ENCODE measurements around the gene PMF1.

PMF1 gene

GRCh38 chr1:156236164-156236563, 23.4 kb downstream of the PMF1 start:
- no peak for DNase-seq (ENCODE audit: low spot score)

GRCh38 chr1:156238248-156238647, 25.4 kb downstream of the PMF1 start:
- no peak for DNase-seq (ENCODE audit: low spot score)

GRCh38 chr1:156241311-156241811, 28.6 kb downstream of the PMF1 start:
- DNase-seq (ENCODE audit: low spot score) = no peak

GRCh38 chr1:156241926-156242325, 29.1 kb downstream of the PMF1 start, which contains the start of gene BGLAP:
TSS of gene BGLAP (plus strand) at chr1:156242184. CDS start at chr1:156242232, 48 bp downstream.
- DNase-seq (ENCODE audit: low spot score) = no peak

- DNase-seq (ENCODE audit: low spot score) = no peak
Measured at GRCh38 chr1:156242738-156243137, 29.9 kb downstream of the PMF1 start.

- DNase-seq (ENCODE audit: low spot score) = no peak
Measured at GRCh38 chr1:156244126-156244525, 31.3 kb downstream of the PMF1 start.

GRCh38 chr1:156244712-156245111, 31.9 kb downstream of the PMF1 start:
- DNase-seq (ENCODE audit: low spot score) = no peak

GRCh38 chr1:156245451-156246232, 32.8 kb downstream of the PMF1 start:
- no peak for DNase-seq (ENCODE audit: low spot score)

- no peak for DNase-seq (ENCODE audit: low spot score)
Measured at GRCh38 chr1:156246241-156246780, 33.5 kb downstream of the PMF1 start.

GRCh38 chr1:156246781-156247459, 34.1 kb downstream of the PMF1 start:
- no peak for DNase-seq (ENCODE audit: low spot score)

- no peak for DNase-seq (ENCODE audit: low spot score)
Measured at GRCh38 chr1:156247460-156248322, 34.9 kb downstream of the PMF1 start, which contains the start of gene PAQR6. TSS of gene PAQR6 (minus strand) at chr1:156248056. CDS start at chr1:156246731, 1,325 bp downstream.

- DNase-seq (ENCODE audit: low spot score) = no peak
Measured at GRCh38 chr1:156248323-156248683, 35.5 kb downstream of the PMF1 start.

- DNase-seq (ENCODE audit: low spot score) = no peak
Measured at GRCh38 chr1:156249593-156249992, 36.8 kb downstream of the PMF1 start.

- DNase-seq (ENCODE audit: low spot score) = no peak
Measured at GRCh38 chr1:156251527-156251926, 38.7 kb downstream of the PMF1 start.

- DNase-seq (ENCODE audit: low spot score) = no peak
Measured at GRCh38 chr1:156253634-156254033, 40.8 kb downstream of the PMF1 start.

GRCh38 chr1:156257711-156258110, 44.9 kb downstream of the PMF1 start:
- no peak for DNase-seq (ENCODE audit: low spot score)

- DNase-seq (ENCODE audit: low spot score) = no peak
Measured at GRCh38 chr1:156258859-156259258, 46.1 kb downstream of the PMF1 start.

- no peak for DNase-seq (ENCODE audit: low spot score)
Measured at GRCh38 chr1:156259805-156260204, 47.0 kb downstream of the PMF1 start.

GRCh38 chr1:156260896-156261295, 48.1 kb downstream of the PMF1 start:
- no peak for DNase-seq (ENCODE audit: low spot score)

GRCh38 chr1:156262461-156263287, 49.9 kb downstream of the PMF1 start:
- peak; percentile 65 for DNase-seq (ENCODE audit: low spot score)

GRCh38 chr1:156263288-156263655, 50.5 kb downstream of the PMF1 start:
- no peak for DNase-seq (ENCODE audit: low spot score)

Measured in RKO (cell line).